Thyroid gland (tissue), 4 donors: Measurements from ENCODE around the gene NXNL2.

Experiments
- CTCF ChIP-seq, 6 experiments: fragments of 200-600 bp in 3 of 6; fragments of 450-650 bp in 3 of 6; sonication (generic) in 3 of 6; IDR thresholded peaks; one replicate each; pipeline ENCODE4 v1.5.1; 2016 to 2019; ENCODE audit warnings: antibody characterized with exemption in 6 of 6, mild to moderate bottlenecking in 2 of 6, inconsistent platforms in 1 of 6, moderate library complexity in 1 of 6
- POLR2A ChIP-seq, 2 donors: fragments of 450-650 bp; IDR thresholded peaks; one replicate each; pipeline ENCODE4 v1.6.1; 2017; ENCODE audit warnings: antibody characterized with exemption in 2 of 2, mild to moderate bottlenecking in 2 of 2, moderate library complexity in 1 of 2

- TF ChIP-seq CTCF (IDR thresholded peaks at IDR 0.05): no peak
- no peak for TF ChIP-seq POLR2A (IDR thresholded peaks at IDR 0.05)
Measured at GRCh38 chr9:88502552-88503034, 32.4 kb upstream of the NXNL2 start.
